Ascending aorta (tissue), 2 donors: ENCODE data around the gene MTO1. TPM values are rescaled to one million over a fixed set of nuclear protein-coding genes. Genes with fewer than 3 reads are reported as not detected.

Source experiments
- DNase-seq, 2 donors: peaks; one replicate each; pipeline ENCODE4 v3.0.0-alpha.2; 2019; ENCODE audit warnings: low spot score in 2 of 2
- H3K27ac ChIP-seq, 2 donors: fragments of 200-600 bp; sonication (generic); one replicate each; pipeline ENCODE4 v1.5.1; 2016 to 2017; ENCODE audit warnings: mild to moderate bottlenecking in 1 of 2
- H3K27me3 ChIP-seq: fragments of 200-600 bp; sonication (generic); one replicate; pipeline ENCODE4 v1.5.1; 2017
- H3K36me3 ChIP-seq, 2 donors: fragments of 200-600 bp; sonication (generic); one replicate each; pipeline ENCODE4 v1.5.1; 2016
- H3K4me1 ChIP-seq, 2 donors: fragments of 200-600 bp; sonication (generic); one replicate each; pipeline ENCODE4 v1.5.1; 2016 to 2017; ENCODE audit warnings: mild to moderate bottlenecking in 1 of 2
- H3K4me3 ChIP-seq, 2 donors: fragments of 200-600 bp; sonication (generic); one replicate each; pipeline ENCODE4 v1.5.1; 2016 to 2017; ENCODE audit warnings: mild to moderate bottlenecking in 1 of 2
- H3K9me3 ChIP-seq, 2 donors: fragments of 200-600 bp; sonication (generic); one replicate each; pipeline ENCODE4 v1.5.1; 2016
- CTCF ChIP-seq, 3 experiments: fragments of 200-600 bp in 2 of 3; fragments of 450-650 bp in 1 of 3; sonication (generic) in 2 of 3; IDR thresholded peaks; one replicate each; pipeline ENCODE4 v1.5.1; 2016 to 2019; ENCODE audit warnings: antibody characterized with exemption in 3 of 3, mild to moderate bottlenecking in 1 of 3, moderate library complexity in 1 of 3
- intact Hi-C: fragments of 100-400 bp; cut with DNase I; formaldehyde crosslinking; loops from one replicate; pipeline ENCODE4 v1.15.1; 2023
- total RNA-seq: library from RNA; depleted of rRNA; stranded (reverse); fragments of >200 nt; gene quantifications from one replicate; pipeline ENCODE4 v1.1.0, GENCODE V29; 2016

Gene MTO1
- total RNA-seq, 1 donor from 2014 or later = 12.5 TPM

- H3K27ac ChIP-seq = no peak overlapping the region
- intact Hi-C loops = no loop called here
- H3K4me3 ChIP-seq = no peak overlapping the region
- no peaks in the 10 kb centered on the region for H3K36me3 ChIP-seq
- H3K27me3 ChIP-seq = no peaks in the 10 kb centered on the region
- no peak for TF ChIP-seq CTCF (IDR thresholded peaks at IDR 0.05)
- no peak for DNase-seq
- H3K4me1 ChIP-seq = no peaks in the 10 kb centered on the region
- H3K9me3 ChIP-seq = no peaks in the 10 kb centered on the region
These were observed 95.3 kb downstream of the MTO1 start for GRCh38 chr6:73556836-73557235.

Other genes with a start within 250 kb of the MTO1 start
- gene KHDC1L, start 236.2 kb upstream of the MTO1 start, total RNA-seq = not detected
- gene KHDC1, start 198.5 kb upstream of the MTO1 start, total RNA-seq = 1.9 TPM
- not detected for gene DPPA5, start 107.5 kb upstream of the MTO1 start, total RNA-seq
- not detected for gene KHDC3L, start 99.1 kb upstream of the MTO1 start, total RNA-seq
- gene OOEP, start 91.8 kb upstream of the MTO1 start, total RNA-seq = not detected
- not detected for gene DDX43, start 66.9 kb upstream of the MTO1 start, total RNA-seq
- 15.9 TPM for gene CGAS, start 9.4 kb upstream of the MTO1 start, total RNA-seq
- 4,361 TPM for gene EEF1A1, start 59.3 kb downstream of the MTO1 start, total RNA-seq
- gene SLC17A5, start 192.3 kb downstream of the MTO1 start, total RNA-seq = 23.2 TPM
- 17.6 TPM for gene CD109, start 234.5 kb downstream of the MTO1 start, total RNA-seq